HG03571 (cell line): ENCODE measurements around the gene ARL14EP.

ENCODE experiments used
- ATAC-seq: cut with Tn5 transposase; IDR thresholded peaks from one replicate; pipeline ENCODE4 v1.9.1; 2021; ENCODE audit not compliant: unreplicated experiment

ARL14EP gene

DNA sequence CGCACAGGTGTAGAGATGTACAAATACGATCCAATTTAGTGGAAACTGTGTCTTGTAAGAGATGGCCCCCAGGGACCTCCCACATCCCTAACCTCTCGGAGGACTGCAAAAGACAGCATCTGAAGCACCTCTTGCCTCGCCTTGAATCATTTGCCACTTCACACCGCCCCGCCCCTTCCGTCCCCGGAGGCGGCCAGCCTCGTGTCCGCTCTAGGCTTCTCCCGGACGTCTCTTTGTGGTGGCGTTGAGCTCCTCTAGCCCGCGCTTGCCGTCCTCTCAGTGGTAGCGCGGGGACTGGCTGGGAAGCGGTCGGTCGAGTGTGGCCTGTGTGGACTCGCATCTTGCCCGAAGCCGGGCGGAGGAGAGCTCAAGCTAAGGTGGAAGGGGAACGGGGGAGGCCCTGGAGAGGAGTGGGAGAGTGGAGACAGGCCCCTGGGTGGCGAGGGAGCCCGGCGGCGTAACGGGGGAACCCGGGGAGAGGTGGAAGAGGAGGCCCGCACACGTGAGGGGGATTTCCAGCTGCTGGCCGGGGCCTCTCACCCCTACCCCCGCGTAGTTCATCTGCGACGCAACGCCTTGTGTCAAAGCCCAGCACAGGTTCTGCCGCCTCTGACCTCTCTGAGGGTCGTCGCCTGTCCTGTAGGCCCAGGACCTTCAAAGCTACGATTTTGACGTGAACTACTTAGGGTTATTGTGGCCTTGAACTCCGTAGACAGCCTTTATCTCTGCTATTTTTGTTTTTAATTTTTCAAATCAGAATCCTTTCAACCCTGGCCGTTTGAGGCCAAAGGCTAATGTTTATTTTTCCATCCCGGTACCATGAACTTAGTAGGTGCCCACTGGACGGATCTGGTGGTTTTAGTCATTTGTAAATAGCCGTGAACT, at the start of gene ARL14EP:
ARL14EP (plus strand) TSS at position 279 of the 885 bp plus-strand sequence. CDS start 7,845 bp downstream, outside the sequence.
- ATAC-seq: peak; percentile 98

DNA sequence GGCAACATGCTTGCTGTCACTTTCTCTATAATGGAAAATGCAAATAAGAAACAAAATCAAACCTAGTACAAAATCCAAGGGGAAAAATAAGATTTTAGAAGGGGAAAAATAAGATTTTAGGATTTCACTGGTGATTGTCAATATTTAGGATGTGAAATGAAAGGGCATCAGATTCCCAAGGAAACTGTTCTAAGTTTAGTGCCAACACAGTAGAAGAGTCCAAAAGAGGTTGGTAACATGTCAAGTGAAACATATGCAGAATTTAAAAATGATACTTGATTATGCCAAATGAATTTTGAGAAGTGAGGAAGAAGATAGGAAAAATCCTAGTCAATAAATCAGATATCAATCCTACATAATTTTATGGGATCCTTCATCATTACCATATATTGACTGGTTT, 45.7 kb upstream of the ARL14EP start:
- ATAC-seq: no peak

DNA sequence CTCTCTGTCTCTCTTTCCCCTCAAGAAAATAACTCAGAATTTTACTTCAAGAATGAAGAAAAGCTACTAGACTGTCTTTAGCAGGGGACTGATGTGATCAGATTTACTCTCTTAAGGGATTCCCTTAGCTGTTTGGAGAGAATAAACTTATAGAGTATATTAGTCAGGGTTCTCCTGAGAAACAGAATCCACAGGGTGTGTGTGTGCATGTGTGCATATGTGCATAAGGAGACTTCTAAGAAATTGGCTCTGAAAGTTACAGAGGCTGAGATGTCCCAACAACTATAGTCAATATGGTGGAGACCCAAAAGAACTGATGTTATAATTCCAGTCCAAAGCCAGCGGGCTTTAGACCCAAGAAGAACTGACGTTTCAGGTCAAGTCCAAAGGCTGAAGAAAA, 43.1 kb upstream of the ARL14EP start:
- ATAC-seq: no peak

DNA sequence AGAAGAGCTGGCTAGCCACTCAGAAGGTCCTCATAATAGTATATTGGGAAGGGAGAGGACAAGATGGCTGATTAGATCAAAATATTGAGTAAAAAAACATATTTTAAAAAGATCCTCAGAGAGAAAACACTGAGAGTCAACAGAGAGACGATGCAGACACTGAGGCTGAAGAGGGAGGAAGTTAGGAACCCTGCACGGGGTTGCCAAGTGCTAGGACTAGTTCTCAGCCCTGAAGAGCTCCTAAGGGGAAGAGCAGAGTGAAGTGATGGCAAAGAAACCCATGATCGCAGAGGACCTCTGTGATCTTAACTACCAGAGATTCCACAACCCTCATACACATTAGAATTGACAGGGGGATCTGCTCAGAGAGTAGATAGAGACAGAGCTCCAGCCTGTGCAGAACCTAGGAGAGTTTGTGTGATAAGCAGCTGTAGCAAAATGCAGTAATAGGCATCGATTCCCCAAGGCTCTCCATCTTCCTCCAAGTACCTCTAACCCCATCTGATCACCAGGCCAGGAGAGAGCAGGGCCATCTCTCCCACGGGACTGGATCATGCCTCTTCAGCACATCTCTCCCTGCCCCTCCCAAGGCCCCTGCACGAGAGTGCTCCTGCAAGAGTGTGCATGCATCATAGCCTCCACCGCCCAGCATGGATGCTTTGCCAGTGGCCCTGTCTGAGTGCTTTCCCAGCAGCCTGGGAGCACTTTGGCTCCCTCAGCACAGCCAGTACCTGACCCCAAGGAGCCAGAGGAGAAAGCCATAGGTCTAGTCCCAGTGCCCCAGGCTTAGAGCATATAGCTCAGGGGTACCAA, 41.2 kb upstream of the ARL14EP start:
- ATAC-seq: peak; percentile 14

DNA sequence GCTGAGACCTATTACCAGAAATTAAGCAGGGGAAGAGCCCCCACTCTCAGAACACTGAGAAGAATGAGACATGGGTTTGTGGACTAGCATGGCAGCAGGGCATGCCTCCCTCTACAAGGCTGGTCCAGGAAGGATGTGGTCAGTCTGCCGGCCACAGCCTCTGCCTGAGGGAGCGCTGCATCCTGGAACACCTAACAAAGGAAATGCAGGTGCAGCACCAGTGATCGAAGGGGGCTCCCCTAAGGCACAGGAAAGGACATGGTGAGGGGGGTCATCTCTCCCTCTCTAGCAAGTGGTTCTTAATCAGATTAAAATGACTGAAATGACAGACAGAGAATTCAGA, 40.6 kb upstream of the ARL14EP start:
- peak; percentile 97 for ATAC-seq

DNA sequence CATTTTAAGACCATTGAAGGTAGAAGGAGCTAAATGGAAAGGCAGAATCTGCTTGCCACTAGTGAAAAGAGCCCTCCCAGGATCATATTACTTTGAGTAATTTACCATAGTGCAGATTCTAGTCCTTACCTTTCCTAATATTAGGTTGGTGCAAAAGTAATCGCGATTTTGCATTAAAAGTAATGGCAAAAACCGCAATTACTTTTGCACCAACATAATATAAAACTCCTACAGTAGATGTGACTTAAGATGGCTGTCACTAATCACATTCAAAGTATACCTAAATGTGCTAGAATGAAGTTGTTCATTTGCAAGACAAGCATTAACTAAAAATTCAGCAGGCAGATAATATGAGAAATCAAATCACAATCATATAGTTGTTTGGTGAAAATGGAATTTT, 38.1 kb upstream of the ARL14EP start:
- no peak for ATAC-seq

DNA sequence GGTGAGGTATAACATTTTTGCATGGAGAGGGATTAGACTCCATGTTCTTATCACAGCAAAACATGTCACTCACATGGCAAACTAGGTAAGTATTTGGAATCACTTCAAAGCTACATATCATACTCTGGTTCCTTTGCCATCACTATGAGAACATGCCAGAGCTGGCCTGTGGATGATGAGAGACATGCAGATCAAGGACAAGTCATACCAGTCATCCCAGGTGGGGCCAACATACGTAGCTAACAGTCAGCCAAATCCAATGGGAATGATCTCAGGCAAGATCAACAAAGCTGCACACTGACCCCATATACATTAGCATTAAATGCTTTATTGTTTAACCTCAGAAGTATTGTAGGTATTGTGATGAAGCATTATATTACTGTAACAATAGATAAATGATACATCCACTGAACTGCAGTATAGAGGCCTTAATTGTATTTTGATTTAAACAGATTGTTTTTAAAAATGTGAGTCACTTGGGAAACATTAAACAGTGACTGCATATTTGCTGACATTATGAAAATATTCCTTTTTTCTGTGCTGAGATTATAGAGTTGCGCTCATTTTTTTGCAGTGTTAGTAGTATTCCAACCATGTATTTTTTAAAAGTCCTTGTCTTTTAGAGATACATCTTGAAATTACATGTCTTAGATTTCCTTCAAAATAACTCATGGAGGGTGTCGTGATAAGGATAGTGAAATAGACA, 37.3 kb upstream of the ARL14EP start:
- ATAC-seq: no peak

DNA sequence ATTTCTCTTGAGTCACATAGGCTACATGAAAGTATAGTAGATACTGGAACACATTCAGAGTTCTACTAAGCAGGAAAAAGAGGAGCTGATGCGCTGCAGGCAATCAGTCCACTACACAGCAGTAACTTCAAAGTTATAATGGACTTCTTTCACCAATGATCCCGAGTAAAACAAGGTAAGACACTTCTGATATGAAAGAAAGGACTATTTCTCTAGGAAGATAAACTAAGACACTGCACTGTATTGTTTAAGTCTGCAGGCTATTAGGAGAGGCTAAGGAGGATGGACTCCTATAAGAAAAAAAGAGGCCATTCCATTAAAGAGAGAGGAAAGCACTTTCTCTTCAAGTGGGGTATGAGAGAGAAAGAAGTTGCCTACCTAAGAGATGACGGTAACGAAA, 31.6 kb upstream of the ARL14EP start:
- no peak for ATAC-seq

DNA sequence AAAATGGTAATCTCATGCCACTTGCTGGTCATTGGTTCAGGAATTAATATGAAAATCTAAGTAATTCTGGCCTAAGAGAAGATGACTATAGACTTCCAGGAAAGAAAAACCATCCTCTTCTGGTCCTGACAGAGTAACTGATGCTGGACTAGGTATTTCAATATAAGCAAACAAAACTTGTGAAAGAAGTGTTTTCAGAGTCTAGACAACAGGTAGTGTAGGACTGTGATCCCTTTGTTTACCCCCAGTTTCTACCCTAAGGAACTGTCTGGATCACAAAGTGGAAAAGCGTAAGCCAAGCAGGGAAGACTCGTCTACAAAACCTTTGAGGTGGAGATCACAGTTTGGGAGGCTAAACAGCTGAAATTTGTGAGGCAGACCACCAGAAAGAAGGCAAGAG, 30.4 kb upstream of the ARL14EP start:
- ATAC-seq: no peak

DNA sequence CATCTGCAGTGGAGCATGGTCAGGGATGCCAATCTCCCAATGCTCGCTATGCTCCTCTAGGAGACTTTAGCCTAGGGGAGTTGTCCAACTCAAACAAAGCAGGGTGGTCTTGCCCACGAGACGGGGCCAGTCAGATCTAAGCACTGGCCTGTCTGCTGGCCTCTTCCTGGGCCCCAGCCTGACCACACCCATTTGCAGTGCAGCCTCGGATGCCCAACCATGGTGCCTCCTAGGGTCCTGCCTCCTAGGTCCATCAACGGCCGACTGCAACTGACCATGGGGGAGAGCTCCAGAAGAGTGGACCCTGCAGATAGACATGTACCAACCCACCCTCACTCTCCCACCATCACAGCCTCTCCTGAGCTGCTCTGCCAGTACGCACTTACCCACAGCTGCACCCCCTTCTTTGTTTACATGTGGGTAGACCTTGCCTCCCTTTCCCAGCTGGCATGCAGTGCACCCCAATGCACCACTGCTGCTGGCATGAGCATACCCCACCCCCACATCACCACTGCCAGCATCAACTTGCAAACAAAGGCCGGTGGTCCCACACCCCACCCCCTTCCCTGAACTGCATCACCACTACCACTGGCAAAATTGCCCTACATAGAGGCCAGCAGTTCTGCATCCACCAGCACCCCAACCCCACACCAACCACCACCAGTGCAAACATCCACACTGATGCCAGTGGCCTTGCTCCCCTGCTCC, 27.6 kb upstream of the ARL14EP start:
- ATAC-seq: no peak

DNA sequence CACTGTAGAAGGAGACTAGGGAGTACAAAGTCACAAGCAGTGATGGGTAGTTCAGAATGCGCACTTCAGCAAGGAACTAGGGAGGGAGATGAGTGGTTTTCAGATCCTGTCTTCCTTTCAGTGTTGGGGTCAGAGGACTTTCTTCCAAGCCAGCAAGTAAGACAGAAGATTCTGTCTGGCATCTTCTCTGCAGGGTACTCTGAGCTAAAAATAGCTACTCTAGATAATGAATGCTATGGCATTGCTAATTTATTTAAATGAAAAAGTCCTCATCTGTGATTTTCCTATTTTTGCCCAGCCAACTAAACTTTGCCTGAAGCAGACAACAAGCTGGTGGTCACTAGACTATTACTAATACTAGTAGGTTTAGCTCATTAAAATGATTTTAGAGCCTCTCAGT, 18.3 kb upstream of the ARL14EP start:
- no peak for ATAC-seq

DNA sequence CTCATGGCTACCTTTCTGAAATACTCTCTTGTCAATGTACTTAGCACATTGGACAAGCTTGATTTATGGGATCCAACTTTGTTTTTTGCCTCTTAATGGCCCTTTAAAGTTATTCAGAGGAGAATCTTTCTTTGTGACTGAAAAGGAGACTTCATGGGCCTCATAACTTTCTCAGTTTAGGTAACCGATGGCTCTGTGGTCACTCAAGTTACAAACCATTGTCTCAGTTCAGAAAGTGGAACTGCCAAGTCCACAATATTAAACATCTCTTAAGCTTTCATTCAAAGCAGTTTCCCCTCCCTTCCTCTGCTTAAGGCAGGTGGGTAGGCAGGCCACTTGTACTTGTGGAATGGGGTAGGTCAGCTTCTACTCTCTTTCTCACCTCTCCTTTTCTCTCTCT, 12.3 kb upstream of the ARL14EP start:
- peak; percentile 98 for ATAC-seq

DNA sequence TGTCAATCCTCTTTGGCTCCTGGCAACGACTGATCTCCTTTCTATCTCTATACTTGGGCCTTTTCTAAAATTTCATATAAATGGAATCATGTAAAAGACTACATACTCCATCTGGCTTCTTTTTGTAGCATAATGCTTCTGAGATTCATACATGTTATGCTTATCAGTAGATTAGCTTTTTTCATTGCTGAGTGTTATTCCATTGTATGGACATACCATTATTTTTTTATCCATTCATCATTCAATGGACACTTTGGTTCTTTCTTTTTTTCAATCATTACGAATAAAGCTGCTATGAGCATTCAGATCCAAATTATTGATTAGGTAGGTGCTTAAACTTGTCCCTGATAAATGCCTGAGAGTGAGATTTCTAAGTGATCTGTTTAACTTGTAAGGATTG, 11.7 kb upstream of the ARL14EP start:
- no peak for ATAC-seq

DNA sequence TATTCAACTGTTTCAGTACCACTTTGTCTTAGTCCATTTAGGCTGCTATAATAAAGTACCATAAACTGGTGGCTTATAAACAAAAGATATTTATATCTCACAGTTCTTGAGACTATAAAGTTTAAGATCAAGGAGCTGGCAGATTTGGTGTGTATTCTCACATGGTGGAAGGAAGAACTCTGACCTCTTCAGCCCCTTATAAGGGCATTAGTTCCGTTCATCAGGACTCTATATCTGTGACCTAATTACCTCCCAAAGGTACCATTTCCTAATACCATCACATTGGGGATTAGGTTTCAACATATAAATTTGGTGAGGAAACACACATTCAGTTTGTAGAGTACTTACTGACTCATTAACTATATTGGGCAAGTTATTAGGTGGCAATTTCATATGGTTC, 10.7 kb upstream of the ARL14EP start:
- no peak for ATAC-seq

DNA sequence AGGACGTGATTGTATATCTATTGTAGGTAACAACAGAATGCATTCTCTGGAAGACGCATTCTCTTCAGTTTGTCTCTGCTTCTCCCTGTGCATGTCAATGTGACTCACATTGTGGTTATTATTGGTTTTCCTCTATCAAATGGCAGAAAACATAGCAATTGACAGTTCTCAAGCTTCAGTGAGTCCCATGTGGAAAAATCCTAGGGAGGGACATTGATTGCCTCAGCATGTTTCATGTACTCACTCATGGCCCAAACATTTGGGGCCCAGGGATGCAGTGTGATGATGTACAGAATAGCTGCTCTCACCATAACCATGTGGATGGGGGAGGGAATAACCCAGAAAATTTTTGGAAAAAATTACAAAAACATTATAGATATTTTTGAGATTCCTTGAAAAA, 9.3 kb upstream of the ARL14EP start:
- no peak for ATAC-seq

DNA sequence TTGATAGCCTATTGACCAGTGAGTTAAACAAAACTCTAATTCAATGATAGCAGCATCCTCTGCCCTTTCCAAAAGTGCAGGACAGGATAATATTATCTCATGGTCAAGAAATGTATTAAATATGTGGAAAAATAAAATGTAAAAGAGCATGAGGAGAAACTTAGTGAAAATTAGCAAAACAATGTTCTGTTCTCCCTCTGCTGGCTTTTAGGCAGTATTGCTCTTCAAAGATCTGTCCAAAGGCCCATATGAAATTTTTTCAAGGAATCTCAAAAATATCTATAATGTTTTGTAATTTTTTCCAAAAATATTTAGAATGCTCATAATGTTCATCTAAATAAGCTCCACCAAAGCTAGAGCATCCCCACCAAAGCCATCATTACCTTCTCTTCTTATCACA, 8.3 kb upstream of the ARL14EP start:
- no peak for ATAC-seq

DNA sequence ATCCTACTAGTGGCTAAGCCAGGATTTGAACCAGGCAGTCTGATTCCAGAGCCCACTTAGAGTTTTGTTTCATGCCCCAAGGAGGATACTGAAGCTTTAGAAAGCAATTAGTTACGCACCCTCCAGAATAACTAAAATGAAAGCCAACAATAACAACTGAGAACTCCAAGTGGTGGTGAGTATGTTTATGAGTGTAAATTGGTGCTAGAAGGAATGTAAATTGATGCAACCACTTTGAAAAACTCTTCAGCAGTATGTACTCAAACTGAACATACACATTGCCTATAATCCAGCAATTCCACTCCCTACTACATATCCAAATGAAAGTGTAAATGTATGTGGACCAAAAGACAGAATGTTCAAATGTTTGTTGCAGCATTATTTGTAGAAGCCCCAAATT, 6.7 kb upstream of the ARL14EP start:
- ATAC-seq: no peak

DNA sequence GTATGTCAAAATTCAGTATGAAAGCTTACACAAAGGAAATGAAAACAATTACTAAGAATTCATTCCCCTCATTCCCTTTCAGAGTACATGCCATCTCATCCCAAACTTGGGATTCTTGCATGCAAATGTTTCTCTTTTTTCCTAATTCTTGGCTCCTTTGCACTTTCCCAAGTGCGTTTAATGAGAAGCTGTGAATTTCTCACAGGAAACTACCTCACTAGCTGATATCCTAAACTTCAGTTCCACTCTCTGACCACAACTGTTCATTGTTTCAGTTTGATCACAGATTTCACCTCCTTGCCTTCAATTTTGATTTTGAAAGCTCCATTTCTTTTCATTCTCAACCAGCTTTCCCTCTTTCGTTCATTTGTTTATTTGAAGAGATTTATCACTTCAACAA, 5.9 kb upstream of the ARL14EP start:
- ATAC-seq: peak; percentile 42

DNA sequence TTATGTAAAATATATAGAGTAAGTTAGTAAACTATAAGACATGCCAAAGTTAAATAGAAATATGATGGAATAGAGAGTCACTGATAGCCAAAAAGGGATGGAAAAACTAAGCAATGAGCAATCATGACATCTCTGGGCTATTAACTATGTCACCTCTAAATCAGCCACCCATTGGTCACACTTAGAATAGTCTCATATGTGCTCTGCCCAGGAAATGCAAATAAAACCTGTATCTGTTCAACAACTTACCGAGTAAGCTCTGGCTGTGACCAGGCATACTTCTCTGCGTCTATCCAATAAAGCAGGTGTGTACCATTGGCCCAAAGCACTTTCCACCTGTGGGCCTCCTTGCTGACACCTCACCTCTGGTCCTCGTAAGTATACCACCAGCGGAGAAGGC, 1.6 kb upstream of the ARL14EP start:
- ATAC-seq: no peak

DNA sequence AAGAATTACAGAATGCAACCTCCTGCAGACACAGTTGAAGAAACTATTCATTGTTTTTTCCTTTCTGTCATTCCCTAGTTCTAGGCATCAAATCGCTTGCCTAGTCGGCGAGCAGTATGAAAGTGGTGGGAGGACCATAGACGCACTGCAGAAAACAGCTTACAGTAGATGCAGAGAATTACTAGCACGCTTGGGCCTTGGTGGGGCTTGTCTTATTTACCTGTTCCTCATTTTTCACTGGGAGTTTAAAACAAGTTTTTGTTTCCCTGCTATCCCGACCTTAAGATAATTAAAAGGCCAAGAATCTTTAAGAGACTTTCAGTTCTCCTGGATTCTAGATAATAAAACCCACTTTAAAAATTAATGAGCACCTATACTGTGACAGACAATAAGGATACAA, 713 bp upstream of the ARL14EP start:
- ATAC-seq: no peak
